HCT116 (cell line): ENCODE data around the gene BOD1L1. TPM values are rescaled to one million over a fixed set of nuclear protein-coding genes. Genes with fewer than 3 reads are reported as not detected.

Source experiments
- ATAC-seq: fragments of 200-7000 bp; cut with Tn5 transposase; 2 replicates; pipeline ENCODE4 v1.9.1; 2020; ENCODE audit warnings: mild to moderate bottlenecking, moderate library complexity
- BruUV-seq: library from RNA; stranded (reverse); fragments of 400-500 nt; replicated peaks from 2 replicates; lab custom pipeline; 2021; lab: Mats Ljungman, UMichigan
- CTCF ChIA-PET: fragments of 300-600 bp; sonication (Branson Sonifier 250); formaldehyde crosslinking; loops from one replicate; lab custom pipeline; 2021; ENCODE audit warnings: antibody characterized with exemption; lab: Charles Lee
- POLR2A ChIA-PET: fragments of 300-600, 350-600 bp; sonication (Branson Sonifier 250); formaldehyde crosslinking; loops from one replicate; lab custom pipeline; 2021; ENCODE audit warnings: antibody characterized with exemption; lab: Charles Lee
- RAD21 ChIA-PET, 2 experiments: fragments of 300-600 bp; sonication (Branson Sonifier 250); formaldehyde crosslinking; loops; one replicate each; lab custom pipeline; 2023; ENCODE audit warnings: low total read pairs in 2 of 2; ENCODE audit not compliant: uncharacterized antibody in 2 of 2, unreplicated experiment in 2 of 2, low non-redundant PET in 1 of 2; lab: Charles Lee
- DNase-seq: peaks from one replicate; pipeline ENCODE4 v3.0.0-alpha.2; 2010; ENCODE audit warnings: low read depth, low spot score
- H2AFZ ChIP-seq: fragments of 200-600 bp; shearing (Covaris generic), sonication (generic); 2 replicates; pipeline ENCODE4 v1.6.1; 2017; ENCODE audit warnings: low read depth, mixed run types, mixed read lengths, antibody characterized with exemption, low read length; ENCODE audit not compliant: poor library complexity, severe bottlenecking
- H3K27ac ChIP-seq: 2 replicates; pipeline ENCODE4 v1.5.1; 2012; ENCODE audit warnings: low read depth, low read length
- H3K27me3 ChIP-seq: fragments of 200-600 bp; sonication (generic); 2 replicates; pipeline ENCODE4 v1.6.1; 2016; ENCODE audit warnings: mixed run types, low read length, mixed read lengths; ENCODE audit not compliant: insufficient read depth
- H3K36me3 ChIP-seq, 2 experiments: fragments of 200-500 bp in 1 of 2; fragments of 200-600 bp in 1 of 2; sonication (Bioruptor generic) in 1 of 2; sonication (generic) in 1 of 2; 2 replicates each; pipeline versions ENCODE4 v1.5.1 to v1.6.1; 2014 to 2016; ENCODE audit warnings: low read length in 2 of 2, inconsistent platforms in 1 of 2, mixed read lengths in 1 of 2, mixed run types in 1 of 2; ENCODE audit not compliant: insufficient read depth in 2 of 2, control insufficient read depth in 1 of 2
- H3K4me1 ChIP-seq, 2 experiments: fragments of 200-600 bp in 1 of 2; sonication (generic) in 1 of 2; 2 replicates each; pipeline versions ENCODE4 v1.5.1 to v1.6.1; 2012 to 2017; ENCODE audit warnings: low read length in 2 of 2, inconsistent platforms in 1 of 2, mild to moderate bottlenecking in 1 of 2, mixed read lengths in 1 of 2, mixed run types in 1 of 2, moderate library complexity in 1 of 2; ENCODE audit not compliant: insufficient read depth in 2 of 2, control insufficient read depth in 1 of 2
- H3K4me2 ChIP-seq: fragments of 200-600 bp; sonication (generic); 2 replicates; pipeline ENCODE4 v1.6.1; 2017; ENCODE audit warnings: mixed run types, low read length, mixed read lengths
- H3K4me3 ChIP-seq, 2 experiments: fragments of 200-600 bp in 1 of 2; sonication (generic) in 1 of 2; replicated peaks in 1 of 2; 2 replicates each; pipeline ENCODE4 v1.5.1; 2011 to 2016; ENCODE audit warnings: low read length in 2 of 2, control low read depth in 1 of 2, low read depth in 1 of 2, mild to moderate bottlenecking in 1 of 2, mixed read lengths in 1 of 2, mixed run types in 1 of 2
- H3K79me2 ChIP-seq: fragments of 200-600 bp; sonication (generic); 2 replicates; pipeline ENCODE4 v1.6.1; 2017; ENCODE audit warnings: mild to moderate bottlenecking, mixed run types, low read length, moderate library complexity, mixed read lengths; ENCODE audit not compliant: insufficient read depth
- H3K9ac ChIP-seq: fragments of 200-600 bp; sonication (generic); 2 replicates; pipeline ENCODE4 v1.6.1; 2016; ENCODE audit warnings: low read length, mixed read lengths
- H3K9me2 ChIP-seq: fragments of 200-600 bp; sonication (generic), shearing (Covaris generic); 2 replicates; pipeline ENCODE4 v1.6.1; 2017; ENCODE audit warnings: mixed run types, mild to moderate bottlenecking, moderate library complexity; ENCODE audit not compliant: insufficient read depth
- H3K9me3 ChIP-seq, 2 experiments: fragments of 200-500 bp in 1 of 2; fragments of 200-600 bp in 1 of 2; sonication (Bioruptor generic) in 1 of 2; sonication (generic) in 1 of 2; 2 replicates each; pipeline ENCODE4 v1.6.1; 2014 to 2017; ENCODE audit warnings: low read length in 2 of 2, mixed read lengths in 2 of 2, inconsistent platforms in 1 of 2, low read depth in 1 of 2, mild to moderate bottlenecking in 1 of 2, mixed run types in 1 of 2, moderate library complexity in 1 of 2; ENCODE audit not compliant: control insufficient read depth in 1 of 2, insufficient read depth in 1 of 2
- H4K20me1 ChIP-seq: fragments of 200-600 bp; sonication (generic), shearing (Covaris generic); 2 replicates; pipeline ENCODE4 v1.6.1; 2017; ENCODE audit warnings: mixed run types, mild to moderate bottlenecking, moderate library complexity; ENCODE audit not compliant: insufficient read depth
- ATF3 ChIP-seq: IDR thresholded peaks from 2 replicates; pipeline ENCODE4 v1.6.1; 2012
- EGR1 ChIP-seq: IDR thresholded peaks from 2 replicates; pipeline ENCODE4 v1.6.1; 2012; ENCODE audit warnings: low read depth
- EZH2 ChIP-seq: fragments of 200-600 bp; sonication (generic); IDR thresholded peaks from 2 replicates; pipeline ENCODE4 v1.6.1; 2017; ENCODE audit warnings: antibody characterized with exemption, mixed run types
- EZH2phosphoT487 ChIP-seq: fragments of 200-600 bp; IDR thresholded peaks from 2 replicates; pipeline ENCODE4 v1.6.1; 2018; ENCODE audit warnings: antibody characterized with exemption, borderline replicate concordance
- POLR2A ChIP-seq: IDR thresholded peaks from 2 replicates; pipeline ENCODE4 v1.7.0; 2011; ENCODE audit warnings: borderline replicate concordance; ENCODE audit not compliant: insufficient read depth, insufficient read length; ENCODE audit errors: extremely low read depth
- POLR2AphosphoS5 ChIP-seq: IDR thresholded peaks from 2 replicates; pipeline ENCODE4 v1.6.1; 2011; ENCODE audit warnings: mild to moderate bottlenecking, low read depth, low read length, moderate library complexity
- RAD21 ChIP-seq: IDR thresholded peaks from 2 replicates; pipeline ENCODE4 v1.6.1; 2012; ENCODE audit warnings: low read depth, mild to moderate bottlenecking
- REST ChIP-seq: IDR thresholded peaks from 2 replicates; pipeline ENCODE4 v1.6.1; 2012; ENCODE audit warnings: low read depth
- SP1 ChIP-seq: IDR thresholded peaks from 2 replicates; pipeline ENCODE4 v1.6.1; 2012; ENCODE audit warnings: low read depth
- SRF ChIP-seq: IDR thresholded peaks from 2 replicates; pipeline ENCODE4 v1.6.1; 2012; ENCODE audit warnings: low read depth
- TCF7L2 ChIP-seq: IDR thresholded peaks from 2 replicates; pipeline ENCODE4 v1.7.0; 2011; ENCODE audit warnings: borderline replicate concordance, inconsistent platforms; ENCODE audit not compliant: insufficient read depth, insufficient read length; ENCODE audit errors: extremely low read depth
- ZBTB33 ChIP-seq: IDR thresholded peaks from 2 replicates; pipeline ENCODE4 v1.6.1; 2011; ENCODE audit warnings: mild to moderate bottlenecking, low read length, moderate library complexity; ENCODE audit not compliant: insufficient replicate concordance; ENCODE audit errors: extremely low read depth
- ZNF274 ChIP-seq: fragments of 200-500 bp; sonication (Bioruptor generic); IDR thresholded peaks from 2 replicates; pipeline ENCODE4 v1.6.1; 2014; ENCODE audit warnings: mild to moderate bottlenecking, low read depth, low read length, inconsistent platforms
- intact Hi-C: fragments of 100-400 bp; cut with micrococcal nuclease; formaldehyde crosslinking; loops from 2 replicates; pipeline ENCODE4 v1.10.0; 2022
- total RNA-seq: library from RNA; stranded (reverse); gene quantifications from one replicate; pipeline ENCODE4 v1.2.1, GENCODE V29; 2021; ENCODE audit not compliant: unreplicated experiment

The BOD1L1 gene
- total RNA-seq, 1 experiment from 2014 or later, result 22.4 TPM

- CTCF ChIA-PET, result no interaction called here
- no peaks in the 10 kb centered on the region for H4K20me1 ChIP-seq
- no peaks in the 10 kb centered on the region for H3K9me2 ChIP-seq
- H3K4me3 ChIP-seq, result no peak overlapping the region
- no peaks in the 10 kb centered on the region for H3K36me3 ChIP-seq
- TF ChIP-seq ZBTB33 (no peak), ATF3 (no peak), REST (no peak), EZH2phosphoT487 (no peak), RAD21 (no peak), EZH2 (no peak), POLR2A (no peak), ZNF274 (no peak), SRF (no peak), POLR2AphosphoS5 (no peak), TCF7L2 (no peak), SP1 (no peak), EGR1 (no peak)
- TF ChIP-seq, all 23 proteins: peak for 0
- Histone ChIP-seq H3K9me3 (no peaks in the 10 kb centered on the region), H3K79me2 (no peaks in the 10 kb centered on the region), H3K4me1 (no peaks in the 10 kb centered on the region), H3K9ac (no peak overlapping the region), H3K27me3 (no peaks in the 10 kb centered on the region), H2AFZ (no peak overlapping the region), H3K4me2 (no peak overlapping the region), H3K27ac (no peak overlapping the region)
- intact Hi-C loops, result no loop called here
- ChIA-PET POLR2A (no interaction called here), RAD21 (no interaction called here)
- DNase-seq, result no peak
- no peak for ATAC-seq
- no TSS peak for BruUV-seq
Measured at GRCh38 chr4:13531625-13531998, 95.9 kb downstream of the BOD1L1 start.
